Measurements from ENCODE around the gene APAF1. TPM values are rescaled to one million over a fixed set of nuclear protein-coding genes. Genes with fewer than 3 reads are reported as not detected.

APAF1 gene
- total and polyA plus RNA-seq, 2 donors (not counting 3 experiments of a cell fraction or from before 2014, with no cell fraction given) = 7.2 to 35.2 TPM

GRCh38 chr12:98741196-98741555 lies 96.1 kb downstream of the APAF1 start:
- ChIA-PET CTCF (interaction anchor here (1.4 to 4.7 kb wide), 6 partner anchors 9 to 174 kb away, joined by 4 to 46 read pairs (median 9); no protein-coding TSS in a partner anchor), POLR2A (no interaction called here)
- intact Hi-C loops (cut with micrococcal nuclease) (no loop called here), dilution Hi-C loops (cut with MboI; ENCODE audit: extremely low pct_ligation_motif_present, low sequenced_read_pairs) (no loop called here)
- BruUV-seq (replicated peaks) = no TSS peak
- DNase-seq (ENCODE audit: low read depth, low spot score) (no peak), FAIRE-seq (no peak)
- H3K79me2 ChIP-seq (ENCODE audit: control insufficient read depth, insufficient read depth, low read length) = no peaks in the 10 kb centered on the region
- H3K4me3 ChIP-seq (replicated peaks in 1 of 3; ENCODE audit: insufficient read depth in 1 of 3, low read depth in 1 of 3, low read length in 3 of 3) = no peak overlapping the region
- peaks cover 14% of the 10 kb centered on the region for H3K4me1 ChIP-seq (ENCODE audit: control insufficient read depth, extremely low read depth, insufficient read depth, low read length)
- no peak for TF ChIP-seq MAX (IDR thresholded peaks at IDR 0.05; ENCODE audit: insufficient read depth, insufficient read length)
- no peak for TF ChIP-seq MYC (IDR thresholded peaks at IDR 0.05; ENCODE audit: low read depth, low read length)
- TF ChIP-seq GATA2 (IDR thresholded peaks at IDR 0.05; ENCODE audit: insufficient read depth, insufficient read length, low read depth, low read length) = no peak
- no peak for TF ChIP-seq POLR2AphosphoS5 (IDR thresholded peaks at IDR 0.05; ENCODE audit: insufficient read depth, low read depth, low read length)
- no peak for TF ChIP-seq JUN (IDR thresholded peaks at IDR 0.05; ENCODE audit: borderline replicate concordance, insufficient read depth, insufficient read length, low read depth)
- no peak for TF ChIP-seq FOS (IDR thresholded peaks at IDR 0.05; ENCODE audit: borderline replicate concordance, insufficient read depth, low read length)
- TF ChIP-seq CTCF (IDR thresholded peaks at IDR 0.05; ENCODE audit: extremely low read depth in 1 of 2, insufficient read depth in 1 of 2, low read depth in 1 of 2, low read length in 2 of 2) = no peak
- TF ChIP-seq EZH2 (IDR thresholded peaks at IDR 0.05; ENCODE audit: borderline replicate concordance, low read depth, low read length, severe bottlenecking) = no peak
- TF ChIP-seq POLR2A (IDR thresholded peaks at IDR 0.05; ENCODE audit: low read depth, low read length) = no peak
- no peaks in the 10 kb centered on the region for H3K36me3 ChIP-seq (ENCODE audit: control insufficient read depth in 2 of 2, extremely low read depth in 1 of 2, insufficient read depth in 2 of 2, low read length in 2 of 2)
- no peak overlapping the region for H3K9ac ChIP-seq (replicated peaks; ENCODE audit: extremely low read depth, insufficient read depth, low read length)
- no peaks in the 10 kb centered on the region for H4K20me1 ChIP-seq (replicated peaks; ENCODE audit: control insufficient read depth, extremely low read depth, insufficient read depth, low read length)
- H3K4me2 ChIP-seq (ENCODE audit: insufficient read depth, low read length) = no peak overlapping the region
- H3K27ac ChIP-seq (ENCODE audit: insufficient read depth, low read depth, low read length) = no peak overlapping the region
- H3K9me1 ChIP-seq (replicated peaks; ENCODE audit: control insufficient read depth, extremely low read depth, insufficient read depth, low read length) = no peaks in the 10 kb centered on the region
- no peak overlapping the region for H2AFZ ChIP-seq (ENCODE audit: low read depth, low read length)
- H3K27me3 ChIP-seq (ENCODE audit: control insufficient read depth in 2 of 2, insufficient read depth in 2 of 2, low read length in 2 of 2) = peaks cover 3 to 4% of the 10 kb centered on the region in 2 experiments
- no peaks in the 10 kb centered on the region for H3K9me3 ChIP-seq (replicated peaks; ENCODE audit: control insufficient read depth, insufficient read depth, low read length)
